ENCODE results near the gene PXDC1.
"Not testable (repeated sequence)": the region's sequence is repeated elsewhere in the genome, so short reads cannot be mapped to it uniquely, and the experiment has no call there.

The PXDC1 gene

GRCh38 chr6:3782876-3783832, 31.6 kb upstream of the PXDC1 start:
- no peak for DNase-seq

GRCh38 chr6:3781504-3781903, 30.0 kb upstream of the PXDC1 start:
- DNase-seq = no peak

- no peak for DNase-seq
Measured at GRCh38 chr6:3779574-3779849, 28.0 kb upstream of the PXDC1 start.

DNA sequence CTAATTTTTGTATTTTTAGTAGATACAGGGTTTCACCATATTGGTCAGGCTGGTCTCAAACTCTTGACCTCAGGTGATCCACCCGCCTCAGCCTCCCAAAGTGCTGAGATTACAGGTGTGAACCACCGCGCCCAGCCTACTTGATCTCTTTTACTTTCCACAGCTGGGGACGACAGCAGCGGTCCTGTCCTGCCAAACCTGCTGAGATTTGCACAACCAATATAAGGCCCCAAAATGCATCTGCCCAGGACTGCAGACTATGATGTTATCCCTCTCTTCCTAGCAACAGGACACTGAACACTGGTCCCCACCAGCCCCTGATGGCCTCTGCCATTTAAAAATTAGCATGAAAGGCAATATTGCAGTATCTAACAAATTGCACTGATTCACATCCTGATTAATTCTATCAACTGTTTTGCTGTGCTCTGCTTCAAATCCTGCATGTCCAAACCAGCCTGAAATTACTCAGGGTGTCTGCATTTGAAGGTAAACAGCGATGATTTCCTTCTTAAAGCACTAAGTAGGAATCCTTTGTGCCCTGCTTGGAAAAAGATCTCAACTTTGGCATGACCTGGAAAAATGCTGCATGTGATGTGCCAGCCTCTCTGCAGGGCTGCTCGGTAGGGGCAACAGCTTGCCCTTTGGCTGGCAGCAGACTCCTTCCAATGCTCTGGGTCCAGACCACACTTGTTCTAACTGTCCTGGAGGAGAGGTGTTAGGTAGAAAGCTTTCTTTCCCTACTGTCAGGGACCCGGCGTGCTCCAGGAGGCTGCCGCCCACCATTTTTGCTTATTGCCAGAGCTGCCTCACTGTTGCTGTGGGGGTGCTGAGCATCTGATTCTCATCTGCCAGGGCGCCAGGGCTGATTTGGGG, 27.4 kb upstream of the PXDC1 start:
- DNase-seq = no peak

- DNase-seq = no peak
Measured at GRCh38 chr6:3777730-3778461, 26.4 kb upstream of the PXDC1 start.

DNA sequence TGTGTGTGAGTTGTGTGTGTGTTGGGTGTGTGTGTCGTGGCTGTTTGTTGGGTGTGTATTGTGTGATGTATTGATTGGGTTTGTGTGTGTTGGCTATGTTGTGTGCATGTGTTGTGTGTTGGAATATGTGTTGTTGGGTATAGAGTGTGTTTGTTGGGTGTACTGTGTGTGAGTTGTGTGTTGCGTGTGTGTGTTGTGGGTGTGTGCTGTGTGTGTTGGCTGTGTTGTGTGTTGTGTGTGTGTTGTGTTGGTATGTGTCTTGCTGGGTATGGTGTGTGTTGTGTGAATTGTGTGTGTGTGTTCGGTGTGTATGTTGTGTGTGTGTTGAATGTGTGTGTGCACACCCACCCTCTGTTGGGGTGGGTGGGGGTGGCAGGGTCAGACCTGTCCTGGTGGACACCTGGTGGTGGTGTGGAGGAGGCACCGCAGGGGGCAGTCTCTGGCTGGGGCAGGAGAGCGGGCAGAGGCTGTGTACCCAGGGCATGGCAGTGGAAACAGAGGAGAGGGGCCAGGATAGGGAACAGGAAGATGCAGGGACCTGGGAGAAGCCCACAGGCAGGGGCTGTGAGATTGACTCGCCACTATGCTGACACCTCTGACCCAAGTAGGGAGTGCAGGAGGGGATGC, 25.5 kb upstream of the PXDC1 start:
- no peak for DNase-seq

DNA sequence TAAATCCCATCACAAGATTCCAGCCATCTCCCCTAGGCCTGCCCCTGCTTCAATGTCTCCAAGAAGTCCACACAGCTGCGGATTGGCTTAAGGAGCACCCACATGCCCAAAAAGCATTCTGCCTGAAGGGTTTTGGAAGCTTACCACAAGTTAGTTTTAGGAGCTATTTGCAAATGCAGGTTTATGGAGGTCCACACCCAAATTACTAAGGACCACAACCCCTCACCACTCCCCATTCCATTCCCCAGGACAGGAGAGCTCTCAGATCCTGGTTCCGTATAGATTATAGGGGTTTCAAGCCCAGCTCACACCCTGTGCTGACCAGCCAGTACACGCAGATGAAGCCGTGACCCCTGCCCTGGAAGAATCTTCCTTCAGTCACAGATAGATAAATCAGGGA, 24.3 kb upstream of the PXDC1 start:
- DNase-seq = no peak

DNA sequence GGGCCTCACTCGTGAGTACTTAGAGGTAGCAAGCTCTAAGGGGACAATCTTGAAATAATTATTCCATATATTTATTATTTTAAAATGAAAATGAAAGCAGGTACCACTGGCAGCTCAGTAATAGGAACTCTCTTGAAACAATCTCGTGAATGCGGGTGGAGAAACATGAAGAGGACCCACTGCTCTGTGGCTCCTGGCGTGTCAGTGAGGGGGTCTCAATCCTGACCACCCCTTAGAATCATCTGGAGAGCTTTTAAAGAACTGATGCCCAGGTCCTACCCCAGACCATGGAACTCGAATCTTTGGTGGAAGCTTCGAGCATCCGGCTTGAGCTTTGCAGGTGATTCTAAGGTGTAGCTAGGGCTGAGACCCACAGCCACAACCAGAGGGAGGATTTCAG, 23.9 kb upstream of the PXDC1 start:
- DNase-seq = no peak

GRCh38 chr6:3773678-3774298, 22.3 kb upstream of the PXDC1 start:
- DNase-seq = no peak

- DNase-seq = not testable (repeated sequence)
Measured at GRCh38 chr6:3772127-3772999, 20.9 kb upstream of the PXDC1 start.

- DNase-seq = no peak
Measured at GRCh38 chr6:3771407-3772011, 20.0 kb upstream of the PXDC1 start.

DNA sequence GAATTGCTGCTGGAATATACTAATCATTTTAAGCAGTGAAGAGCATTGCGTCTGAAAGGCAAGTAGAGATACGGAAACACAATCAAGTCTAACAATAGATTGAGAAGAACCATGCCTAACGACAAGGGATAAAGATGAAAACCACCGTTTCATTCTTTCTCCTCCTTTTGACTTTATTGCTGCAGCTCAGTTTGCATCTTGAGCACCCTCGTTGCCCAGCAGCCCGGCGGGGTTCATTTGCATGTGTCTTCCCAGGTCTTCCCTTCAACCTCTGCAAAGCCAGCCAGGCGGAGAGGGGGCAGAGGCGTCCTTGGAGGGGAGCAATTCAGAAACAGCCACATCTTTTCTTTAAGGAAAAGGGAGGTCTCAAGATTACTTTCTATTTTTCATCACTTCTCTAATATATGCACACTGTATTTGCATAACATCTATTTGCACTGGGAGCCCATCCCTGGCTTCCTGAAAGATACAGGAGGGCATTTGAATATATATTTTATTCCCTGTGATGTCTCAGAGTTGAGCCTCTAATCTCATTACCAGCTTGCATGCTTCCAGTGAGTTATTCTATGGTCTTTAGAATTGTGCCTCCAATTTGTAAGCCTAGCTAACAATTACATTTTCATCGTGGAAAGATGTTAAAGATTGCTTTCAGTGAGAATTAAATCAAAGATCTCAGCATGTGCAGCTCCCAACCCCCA, 18.7 kb upstream of the PXDC1 start:
- DNase-seq = no peak

- DNase-seq = no peak
Measured at GRCh38 chr6:3769610-3770009, 18.1 kb upstream of the PXDC1 start.

GRCh38 chr6:3768502-3768901, 17.0 kb upstream of the PXDC1 start:
- no peak for DNase-seq

DNA sequence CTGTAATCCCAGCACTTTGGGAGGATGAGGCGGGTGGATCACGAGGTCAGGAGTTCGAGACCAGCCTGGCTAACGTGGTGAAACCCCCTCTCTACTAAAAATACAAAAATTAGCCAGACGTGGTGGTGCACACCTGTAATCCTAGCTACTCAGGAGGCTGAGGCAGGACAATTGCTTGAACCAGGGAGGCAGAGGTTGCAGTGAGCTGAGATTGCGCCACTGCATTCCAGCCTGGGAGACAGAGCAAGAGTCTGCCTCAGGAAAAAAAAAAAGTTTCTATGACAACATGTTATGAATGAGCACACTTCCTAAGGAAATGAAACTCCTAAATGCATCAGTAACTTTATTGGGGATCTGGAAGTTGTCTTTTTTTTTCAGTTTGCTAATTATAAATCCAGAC, 16.0 kb upstream of the PXDC1 start:
- DNase-seq = not testable (repeated sequence)

DNA sequence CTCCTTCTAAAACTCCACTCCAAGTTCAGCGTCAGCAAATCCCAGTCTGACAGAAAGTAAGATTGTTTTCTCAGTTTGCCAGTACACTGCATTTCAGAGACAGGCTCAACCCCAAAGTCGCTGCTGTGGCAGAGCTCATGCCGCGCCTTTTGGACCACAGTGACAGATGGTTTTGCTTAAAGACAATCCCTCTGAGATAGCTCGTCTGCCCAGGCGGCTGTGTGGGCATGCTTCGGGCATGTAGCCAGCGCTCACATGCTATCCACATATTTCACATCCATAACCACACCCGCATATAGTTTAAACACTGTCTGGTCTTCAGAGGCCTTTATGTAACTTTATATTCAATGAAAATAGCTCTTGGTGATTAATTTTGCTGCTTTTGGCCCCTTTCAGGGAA, 14.7 kb upstream of the PXDC1 start:
- no peak for DNase-seq

GRCh38 chr6:3765415-3765814, 13.9 kb upstream of the PXDC1 start:
- no peak for DNase-seq

DNA sequence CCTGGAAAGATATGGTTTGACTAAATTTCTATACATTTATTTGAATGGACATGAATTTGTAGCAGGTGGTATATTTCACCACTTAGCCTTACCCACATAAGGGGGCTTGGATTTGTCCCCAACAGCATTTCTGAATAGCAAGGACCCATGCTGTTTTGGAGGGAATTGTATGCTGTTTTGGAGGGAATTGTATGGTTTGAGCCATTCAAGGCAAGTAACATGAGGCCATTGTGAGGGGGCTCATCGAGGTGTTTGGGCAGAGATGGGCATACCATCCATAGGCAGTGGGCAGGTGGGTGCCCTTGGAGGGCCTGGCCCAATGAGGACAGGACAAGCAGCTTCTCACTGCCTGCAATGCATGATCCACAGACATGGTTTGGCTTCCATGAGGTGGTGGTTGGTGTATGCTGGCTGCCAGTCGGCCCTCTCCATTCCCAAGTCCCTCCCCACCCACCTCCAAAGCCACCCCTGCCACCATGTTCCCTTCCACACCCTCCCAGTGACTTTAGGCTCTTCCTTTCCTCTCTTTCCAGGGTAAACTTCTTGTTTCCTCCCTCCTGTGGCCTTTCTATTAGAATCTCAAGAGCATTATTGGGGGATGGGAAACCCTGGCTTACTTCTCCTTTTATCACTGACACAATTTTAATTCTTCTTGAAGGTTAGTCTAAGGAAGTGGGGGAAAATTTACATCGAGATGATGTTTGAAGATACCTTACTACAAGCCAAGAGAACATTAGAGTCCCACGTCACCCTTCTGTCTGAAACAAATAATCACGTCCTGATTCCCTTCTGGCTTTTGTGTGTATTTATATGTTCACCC, 13.2 kb upstream of the PXDC1 start:
- DNase-seq = no peak

- no peak for DNase-seq
Measured at GRCh38 chr6:3762852-3763251, 11.3 kb upstream of the PXDC1 start.

Measured in NCI-H187 (cell line).